Germinal center (tissue), 1 donor: Measurements from ENCODE around the gene SPON1.
"Not testable (repeated sequence)": the region's sequence is repeated elsewhere in the genome, so short reads cannot be mapped to it uniquely, and the experiment has no call there.

Experiments
- DNase-seq: peaks from one replicate; pipeline ENCODE4 v3.0.0; 2012; ENCODE audit warnings: mixed read lengths, low spot score

Gene SPON1

DNA sequence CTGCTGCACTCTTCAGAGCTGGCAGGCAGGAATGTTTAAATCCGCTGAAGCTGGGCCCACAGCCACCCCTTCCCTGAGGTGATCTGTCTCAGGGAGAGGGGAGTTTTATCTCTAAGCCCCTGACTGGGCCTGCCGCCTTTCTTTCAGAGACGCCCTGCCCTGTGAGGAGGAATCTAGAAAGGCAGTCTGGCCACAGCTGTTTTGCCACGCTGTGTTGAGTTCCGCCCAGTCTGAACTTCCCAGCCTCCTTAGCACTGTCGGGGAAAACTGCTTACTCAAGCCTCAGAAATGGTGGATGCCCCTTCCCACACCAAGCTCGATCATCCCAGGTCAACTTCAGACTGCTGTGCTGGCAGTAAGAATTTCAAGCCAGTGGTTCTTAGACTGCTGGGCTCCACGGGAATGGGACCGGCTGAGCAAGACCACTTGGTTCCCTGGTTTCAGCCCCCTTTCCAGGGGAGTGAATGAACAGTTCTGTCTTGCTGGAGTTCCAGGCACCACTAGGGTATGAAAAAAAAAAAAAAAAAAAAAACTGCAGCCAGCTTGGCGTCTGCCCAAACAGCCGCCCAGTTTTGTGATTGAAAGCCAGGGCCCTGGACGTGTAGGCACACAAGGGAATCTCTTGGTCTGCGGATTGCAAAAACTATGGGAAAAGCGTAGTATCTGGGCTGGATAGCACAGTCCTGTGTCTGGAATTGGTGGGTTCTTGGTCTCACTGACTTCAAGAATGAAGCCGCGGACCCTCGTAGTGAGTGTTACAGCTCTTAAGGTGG lies 127.4 kb downstream of the SPON1 start:
- DNase-seq, result no peak

DNA sequence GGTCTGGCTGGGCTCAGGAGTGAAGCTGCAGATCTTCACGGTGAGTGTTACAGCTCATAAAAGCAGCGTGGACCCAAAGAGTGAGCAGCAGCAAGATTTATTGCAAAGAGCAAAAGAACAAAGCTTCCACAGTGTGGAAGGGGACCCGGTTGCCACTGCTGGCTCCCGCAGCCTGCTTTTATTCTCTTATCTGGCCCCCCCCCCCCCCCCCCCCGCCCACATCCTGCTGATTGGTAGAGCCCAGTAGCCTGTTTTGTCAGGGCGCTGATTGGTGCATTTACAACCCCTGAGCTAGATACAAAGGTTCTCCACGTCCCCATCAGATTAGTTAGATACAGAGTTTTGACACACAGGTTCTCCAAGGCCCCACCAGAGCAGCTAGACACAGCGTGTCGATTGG lies 128.1 kb downstream of the SPON1 start:
- DNase-seq, result not testable (repeated sequence)

DNA sequence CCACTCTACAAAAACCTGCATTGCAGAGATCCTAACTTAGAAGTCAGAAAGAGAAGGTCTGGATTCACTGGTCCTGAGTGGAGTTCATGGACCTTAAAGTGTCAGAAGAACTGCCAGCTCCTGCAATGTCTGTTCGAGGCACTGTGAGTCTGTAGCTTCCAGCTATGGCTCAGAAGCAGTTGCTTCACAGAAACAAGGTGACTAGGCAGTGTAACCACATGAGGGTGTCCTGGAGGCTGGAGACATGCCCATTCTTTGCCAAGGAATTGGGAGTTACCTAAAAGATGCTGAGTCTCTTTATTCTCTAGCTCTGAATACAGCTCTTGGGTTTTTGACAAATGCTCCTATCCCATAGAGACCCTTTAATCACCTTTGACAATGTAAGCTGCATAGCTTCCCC lies 130.5 kb downstream of the SPON1 start:
- no peak for DNase-seq

DNA sequence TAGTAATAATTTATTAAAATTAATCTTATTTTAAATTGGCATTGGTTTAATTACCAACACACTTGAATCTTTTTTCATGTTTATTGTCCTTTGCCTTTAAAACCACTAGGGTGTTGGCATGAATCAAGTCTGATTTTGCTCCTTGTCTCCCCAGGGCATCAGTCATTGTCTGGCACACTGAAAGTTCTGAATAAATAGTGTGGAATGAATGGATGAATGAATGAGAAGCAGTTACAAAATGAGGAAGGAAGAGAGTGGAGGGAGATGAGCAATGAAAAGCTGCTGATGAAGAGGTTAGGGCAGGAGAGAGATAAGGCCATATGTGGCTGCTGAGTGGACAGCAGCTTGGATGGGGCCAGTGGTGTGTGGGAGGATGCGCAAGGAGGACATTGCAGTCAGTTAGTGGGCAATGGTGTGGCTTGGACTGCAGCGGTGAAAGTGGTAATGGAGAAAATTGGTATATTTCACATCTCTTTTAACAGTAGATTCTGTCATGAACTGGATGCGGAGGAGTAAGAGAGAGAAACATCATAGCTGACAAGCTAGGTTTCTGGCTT lies 132.0 kb downstream of the SPON1 start:
- DNase-seq, result no peak

DNA sequence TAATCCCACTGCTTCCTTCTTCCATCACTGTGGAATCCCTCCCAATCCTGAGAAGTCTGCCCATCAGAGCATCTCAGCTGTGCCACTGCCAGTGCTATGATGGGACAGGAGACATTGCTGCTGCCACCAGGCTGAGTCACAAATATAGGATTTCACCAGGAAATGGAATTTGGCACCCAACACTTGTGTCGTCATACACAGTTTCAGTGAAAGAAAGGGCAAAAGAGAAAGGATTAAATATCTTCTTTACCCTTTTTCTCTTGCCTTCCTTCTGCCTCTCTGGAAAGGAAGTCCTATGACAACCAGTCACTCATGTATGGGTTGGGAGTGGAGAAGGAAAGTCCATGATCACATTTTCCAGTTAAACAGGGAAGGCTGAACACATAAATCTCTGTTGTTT lies 133.4 kb downstream of the SPON1 start:
- DNase-seq, result no peak

DNA sequence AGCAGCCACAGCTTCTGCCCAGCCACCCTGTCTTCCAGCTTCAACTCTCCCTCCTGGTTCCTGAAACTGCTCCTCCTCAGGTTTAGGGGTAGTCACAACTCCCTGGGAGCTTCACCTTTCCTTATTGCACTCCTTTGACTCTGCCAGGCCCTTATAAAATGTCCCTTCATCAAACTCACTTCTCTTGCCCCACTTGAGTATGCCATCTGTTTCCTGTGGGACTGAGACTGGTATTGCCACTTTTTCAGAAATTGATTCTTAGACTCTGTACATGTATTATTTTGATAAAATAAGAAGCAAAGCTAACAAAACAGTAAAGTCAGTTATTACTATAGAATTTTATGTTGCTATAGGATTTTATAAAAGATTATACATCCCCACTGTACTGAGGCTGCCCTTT lies 134.1 kb downstream of the SPON1 start:
- DNase-seq, result no peak

DNA sequence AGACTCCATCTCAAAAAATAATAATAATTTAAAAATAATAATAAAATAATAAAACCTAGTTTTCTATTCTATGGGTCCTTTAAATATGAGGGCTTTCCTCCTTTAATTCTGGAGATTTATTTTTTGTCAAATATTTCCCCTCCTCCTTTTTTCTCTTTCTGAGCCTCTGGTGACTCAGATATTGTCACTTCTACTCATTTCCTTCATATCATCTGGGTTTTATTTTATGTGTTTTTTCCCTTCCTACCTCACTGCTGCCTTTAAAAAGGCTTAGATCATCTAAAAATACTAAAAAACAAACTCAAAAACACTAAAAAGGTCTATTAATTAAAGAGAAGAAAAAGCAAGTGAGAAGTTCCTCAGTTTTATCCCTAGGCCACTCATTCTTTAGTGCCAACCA lies 138.9 kb downstream of the SPON1 start:
- no peak for DNase-seq

DNA sequence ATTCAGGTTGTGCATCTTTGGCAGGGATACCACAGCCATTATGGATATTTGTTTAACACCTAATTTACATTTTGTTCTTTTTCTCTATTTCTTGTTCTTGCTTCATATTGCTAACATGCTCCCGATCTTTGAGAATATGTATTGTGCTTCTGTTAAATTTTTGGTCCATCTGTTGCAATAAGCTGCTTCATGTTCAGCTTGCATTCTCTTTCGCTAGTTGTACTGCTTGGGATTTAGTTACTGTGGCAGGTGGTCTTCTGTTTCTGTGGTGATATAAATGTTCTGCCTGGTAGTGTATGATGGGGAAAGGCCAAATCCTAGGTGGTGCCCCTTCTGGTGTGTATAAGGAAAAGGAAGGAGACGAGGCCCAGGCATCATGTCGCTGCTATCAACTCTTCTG lies 140.2 kb downstream of the SPON1 start:
- DNase-seq, result no peak

DNA sequence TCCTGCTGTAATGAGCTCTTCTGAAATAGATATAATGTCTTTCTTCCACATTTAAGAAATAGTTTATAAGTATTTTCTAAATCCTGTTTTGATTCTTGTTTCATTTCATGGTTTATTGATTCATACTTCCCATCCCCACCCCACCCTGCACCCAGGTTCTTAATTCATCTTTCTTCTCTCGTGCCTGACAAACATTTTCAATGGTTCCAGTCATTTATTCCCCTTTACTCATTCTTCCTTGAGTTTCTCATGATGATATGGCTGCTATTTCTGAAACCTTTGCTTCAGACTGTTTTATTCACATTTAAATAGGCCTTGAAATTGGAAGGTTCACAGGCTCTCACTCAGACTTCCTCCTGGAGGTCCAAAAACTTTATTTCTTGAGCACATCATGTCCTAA lies 142.9 kb downstream of the SPON1 start:
- DNase-seq, result no peak

DNA sequence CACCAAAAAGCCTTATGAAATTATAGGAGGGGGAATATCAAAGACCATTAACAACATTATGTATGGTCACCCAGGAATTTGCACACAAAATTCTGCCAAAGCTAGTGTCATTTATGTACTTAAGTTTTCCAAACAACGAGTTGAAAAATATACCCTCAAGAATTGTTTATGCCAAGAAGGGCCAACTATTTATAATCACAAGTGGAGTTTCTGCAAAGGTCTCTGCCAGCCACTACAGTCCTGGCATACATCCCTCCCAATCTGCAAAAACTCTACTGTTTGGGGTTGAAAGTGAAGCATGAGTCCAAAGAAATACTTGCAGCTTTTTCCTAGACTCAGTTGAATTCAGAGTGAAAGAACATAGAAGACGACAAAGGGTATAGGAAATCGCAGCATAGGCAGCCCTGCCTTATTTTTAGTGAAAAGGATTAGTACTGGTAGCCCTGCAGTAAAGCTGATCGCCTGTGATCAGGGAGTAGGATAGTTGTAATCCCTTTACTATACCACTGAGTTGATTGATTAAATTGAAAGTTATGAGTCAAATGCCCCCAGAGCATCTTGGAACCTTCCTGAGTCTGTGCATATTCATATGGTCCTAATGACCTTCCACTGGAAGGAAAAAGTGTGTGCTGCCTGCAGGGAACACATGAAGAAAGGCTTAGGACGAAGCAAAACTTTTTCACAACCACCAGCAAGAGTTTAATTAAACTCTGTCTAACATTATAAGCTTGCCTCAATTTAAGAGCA lies 144.0 kb downstream of the SPON1 start:
- no peak for DNase-seq

DNA sequence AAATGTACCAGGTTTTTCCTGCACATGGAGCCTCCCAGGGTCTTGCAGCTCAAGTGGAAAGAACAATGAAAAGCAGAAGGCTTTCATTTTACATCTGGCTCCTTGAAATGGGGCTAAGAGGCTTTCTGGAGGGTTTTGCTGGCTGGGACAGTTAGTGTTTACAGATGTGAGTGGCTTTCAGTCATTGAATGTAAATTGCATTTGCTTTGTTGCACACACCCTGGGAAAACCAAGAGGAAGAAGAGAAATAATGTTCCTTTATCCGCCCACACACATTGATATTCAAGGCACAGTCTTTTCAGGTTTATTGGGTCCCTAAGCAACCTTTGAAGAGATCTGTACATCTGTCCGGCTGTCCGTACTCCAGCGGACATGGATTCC lies 144.5 kb downstream of the SPON1 start:
- DNase-seq, result no peak

DNA sequence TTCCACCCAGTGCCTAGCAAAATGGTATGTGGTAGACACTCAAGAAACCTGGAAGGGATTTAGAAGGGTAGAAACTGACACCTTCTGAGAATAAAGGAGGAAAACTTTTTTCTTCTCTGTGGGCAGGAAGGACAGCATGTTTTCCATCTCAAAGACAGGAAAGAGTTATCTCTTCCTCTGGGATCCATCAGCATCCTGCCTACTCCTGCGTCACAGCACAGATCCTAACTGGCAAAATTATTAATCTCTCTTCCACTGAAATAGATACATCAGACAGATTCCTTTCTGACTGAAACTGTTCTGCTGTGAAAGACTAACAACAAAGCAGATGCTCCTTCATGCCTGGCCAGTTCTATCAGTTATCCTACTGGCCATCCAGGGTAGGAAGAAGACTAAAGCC lies 147.2 kb downstream of the SPON1 start:
- no peak for DNase-seq

DNA sequence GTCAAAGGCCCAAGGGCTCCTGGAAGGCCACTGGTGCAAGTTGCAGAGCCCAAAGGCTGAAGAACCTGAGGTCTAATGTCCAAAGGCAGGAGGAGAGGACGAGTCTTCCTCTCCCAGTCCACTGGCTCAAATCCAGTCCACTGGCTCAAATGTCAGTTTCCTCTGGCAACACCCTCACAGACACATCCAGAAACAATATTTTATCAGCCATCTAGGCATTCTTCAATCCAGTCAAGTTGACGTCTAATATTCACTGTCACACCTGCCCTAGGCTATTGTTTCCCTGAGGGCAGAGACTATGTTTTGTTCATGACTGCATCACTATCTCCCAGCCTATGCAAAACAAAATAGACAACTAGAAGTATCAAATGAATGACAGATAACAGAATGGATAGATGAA lies 148.1 kb downstream of the SPON1 start:
- DNase-seq, result no peak

DNA sequence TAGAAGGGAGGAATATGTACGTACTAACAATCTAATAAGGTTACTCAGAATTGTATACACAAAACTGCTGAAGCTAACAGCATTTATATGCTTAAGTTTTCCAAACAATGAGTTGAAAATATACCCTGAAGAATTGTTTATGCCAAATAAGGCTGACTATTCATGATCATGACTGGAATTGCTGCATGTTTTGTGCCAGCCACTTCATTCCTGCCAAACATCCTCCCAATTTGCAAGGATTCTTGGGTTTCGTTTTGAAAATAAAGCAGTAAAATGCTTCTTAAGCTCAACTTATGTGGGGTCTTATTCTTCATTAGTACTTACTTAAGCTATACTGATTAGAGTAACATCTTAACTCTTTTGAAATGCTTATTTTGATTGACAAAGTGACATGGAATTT lies 149.0 kb downstream of the SPON1 start:
- DNase-seq, result no peak

DNA sequence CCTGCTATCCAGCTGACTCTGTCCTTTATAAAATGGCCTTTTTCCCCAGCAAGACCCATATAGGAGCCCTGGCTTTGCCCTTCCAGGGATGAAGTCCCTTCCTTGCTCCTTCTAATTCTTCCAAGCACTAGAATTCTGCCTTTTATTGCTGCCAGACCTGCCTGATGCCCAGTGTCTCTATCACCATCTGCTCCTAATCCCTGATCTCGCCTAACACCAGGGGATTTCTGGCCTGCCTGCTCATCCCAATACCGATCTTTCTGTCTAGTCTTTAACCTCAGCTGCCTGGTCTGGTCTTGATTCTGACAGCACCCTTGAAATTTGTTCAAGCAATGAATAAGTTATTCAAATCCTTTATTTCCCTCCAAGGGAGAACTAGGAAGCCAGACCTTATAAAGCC lies 150.2 kb downstream of the SPON1 start:
- DNase-seq, result no peak

DNA sequence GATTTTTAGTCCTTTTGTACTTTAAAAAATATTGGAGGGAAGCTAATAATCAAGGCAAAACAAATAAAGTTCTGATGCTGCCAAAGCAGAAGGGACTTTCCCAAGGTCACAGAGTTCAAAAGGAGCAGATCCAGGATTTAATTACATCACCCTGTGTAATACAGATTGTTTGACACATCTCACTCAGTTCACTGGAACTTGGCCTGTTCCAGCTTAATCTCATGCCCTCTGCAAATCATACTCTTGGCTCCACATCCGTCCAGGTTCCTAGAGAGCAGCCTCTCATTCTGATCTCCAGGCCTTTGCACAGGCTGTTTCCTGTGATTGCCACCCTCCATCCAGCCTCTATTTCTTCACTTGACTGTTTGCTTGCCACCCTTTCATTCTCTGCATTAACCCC lies 151.7 kb downstream of the SPON1 start:
- DNase-seq, result no peak

DNA sequence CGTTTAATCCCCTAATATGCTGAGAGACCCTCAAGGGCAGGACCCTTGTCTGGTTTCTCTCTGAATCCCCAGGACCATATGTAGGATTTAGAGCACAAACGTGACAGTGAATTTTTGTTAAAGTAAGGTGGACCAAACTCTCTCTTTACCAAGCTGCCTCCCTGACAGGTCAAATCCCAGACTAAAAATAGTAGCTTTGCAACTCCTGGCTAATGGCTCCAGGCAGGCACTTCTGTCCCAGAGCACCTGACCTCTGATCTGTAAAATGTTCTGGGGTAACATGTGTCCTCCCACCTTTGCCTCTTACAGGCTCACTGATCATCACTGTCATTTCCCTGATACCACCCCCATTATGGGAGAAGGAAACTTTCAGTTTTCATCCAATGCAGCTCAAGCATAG lies 152.3 kb downstream of the SPON1 start:
- no peak for DNase-seq

DNA sequence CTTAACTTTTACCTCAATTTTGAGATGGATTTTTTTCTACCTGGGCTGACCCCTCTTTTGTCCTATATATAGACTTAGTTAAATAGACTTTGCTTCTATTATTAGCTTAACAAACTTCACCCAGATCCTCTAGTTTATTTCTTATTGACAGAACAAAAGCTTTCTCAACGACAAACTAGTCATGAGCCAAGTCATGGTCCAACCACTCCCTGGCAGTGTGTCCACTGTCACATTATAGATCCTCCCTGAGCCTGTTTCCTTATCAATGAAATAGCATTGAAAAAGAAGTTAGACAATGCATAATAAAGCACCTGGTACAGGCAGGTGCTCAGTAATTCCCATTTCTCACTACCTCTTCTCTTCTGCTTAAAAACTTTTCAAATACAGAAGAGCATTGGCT lies 155.1 kb downstream of the SPON1 start:
- no peak for DNase-seq

DNA sequence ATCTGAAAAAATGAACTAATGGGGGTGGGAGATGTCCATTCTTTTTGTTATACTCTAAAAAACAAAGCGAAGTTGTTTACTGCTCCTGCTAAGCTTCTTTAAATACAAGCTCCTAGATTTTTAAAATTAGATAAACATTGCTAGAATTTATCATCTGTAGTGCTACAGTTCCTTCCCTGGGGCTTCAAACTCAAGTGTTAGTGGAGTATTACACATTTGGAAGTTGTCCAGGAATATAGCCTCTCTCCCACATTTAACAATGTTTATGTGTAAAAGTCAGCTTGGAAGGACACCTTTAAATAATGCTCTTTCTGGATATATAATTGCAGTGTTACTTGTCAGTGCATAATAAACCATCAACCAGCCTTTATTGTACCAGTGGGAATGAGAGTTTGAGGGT lies 155.5 kb downstream of the SPON1 start:
- no peak for DNase-seq

DNA sequence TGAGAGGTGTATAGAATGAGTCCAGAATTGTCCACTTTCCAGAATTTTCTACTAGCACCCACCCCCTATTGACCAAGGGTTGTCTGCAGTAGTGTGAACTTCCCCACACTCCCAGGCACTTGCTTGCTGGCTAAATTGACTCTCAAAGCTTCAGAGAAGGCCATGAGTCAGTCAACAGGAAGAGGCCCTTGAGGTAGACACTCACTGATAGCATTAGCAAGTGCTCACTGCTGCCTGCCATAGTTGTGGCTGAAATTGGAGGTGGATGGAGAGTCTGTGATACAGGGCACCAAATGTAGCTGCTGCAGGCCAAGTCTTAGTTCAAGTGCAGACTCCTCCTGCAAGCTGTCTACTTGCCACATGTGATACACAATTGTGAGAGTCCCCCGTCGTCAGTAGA lies 156.8 kb downstream of the SPON1 start:
- DNase-seq, result no peak

DNA sequence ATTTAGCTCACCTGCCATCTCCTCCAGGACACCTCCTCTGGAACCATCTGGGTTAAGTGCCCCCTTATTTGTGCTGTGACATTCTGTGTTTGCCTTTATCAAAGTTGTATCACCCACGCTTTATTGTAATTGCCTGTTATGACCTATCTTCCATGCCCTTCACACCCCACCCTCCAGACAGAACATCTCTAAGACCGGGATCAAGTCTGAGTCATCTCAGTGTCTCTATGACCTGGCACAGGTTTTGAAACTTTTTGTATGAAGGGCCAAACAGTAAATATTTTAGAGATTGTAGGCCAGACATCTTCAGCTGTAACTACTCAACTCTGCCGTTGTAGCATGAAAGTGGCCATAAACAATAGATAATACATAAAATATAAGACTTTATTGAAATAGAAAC lies 161.8 kb downstream of the SPON1 start:
- no peak for DNase-seq

DNA sequence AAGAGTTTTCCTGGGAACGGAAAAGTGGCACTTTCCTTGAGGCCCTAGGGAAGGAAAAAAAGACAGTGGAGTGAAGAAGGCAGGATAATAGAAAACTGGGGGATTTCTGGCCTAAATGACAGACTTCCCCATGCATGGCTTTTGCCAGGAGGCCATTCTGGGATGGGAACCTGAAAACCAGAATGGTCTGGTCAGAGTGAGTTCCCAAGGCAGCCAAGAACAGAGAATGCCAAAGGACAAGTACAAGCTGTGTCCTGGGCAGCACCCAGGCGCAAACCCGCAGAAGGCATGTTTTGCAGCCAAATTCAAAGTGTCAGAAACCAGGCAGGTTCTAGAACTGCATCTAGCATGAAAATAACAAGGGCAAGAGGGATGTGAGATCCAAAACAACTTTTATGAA lies 162.4 kb downstream of the SPON1 start:
- DNase-seq, result no peak

DNA sequence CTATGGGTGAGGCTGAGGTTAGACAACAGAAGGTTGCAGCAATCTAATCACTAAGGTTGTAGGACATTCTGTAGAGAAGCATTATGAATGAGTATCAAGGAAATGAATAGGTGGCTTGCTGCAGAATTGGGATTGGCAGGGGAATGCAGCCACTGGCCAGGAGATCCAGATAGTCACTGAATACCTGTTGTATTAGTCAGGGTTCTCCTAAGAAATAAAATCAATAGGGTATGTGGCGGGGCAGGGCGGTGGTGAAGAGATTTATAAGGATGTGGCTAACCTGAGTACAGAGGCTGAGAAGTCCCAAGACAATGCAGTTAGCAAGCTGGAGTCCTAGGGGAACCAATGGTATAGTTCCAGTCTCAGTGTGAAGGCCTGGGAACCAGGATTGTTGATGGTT lies 163.0 kb downstream of the SPON1 start:
- no peak for DNase-seq

DNA sequence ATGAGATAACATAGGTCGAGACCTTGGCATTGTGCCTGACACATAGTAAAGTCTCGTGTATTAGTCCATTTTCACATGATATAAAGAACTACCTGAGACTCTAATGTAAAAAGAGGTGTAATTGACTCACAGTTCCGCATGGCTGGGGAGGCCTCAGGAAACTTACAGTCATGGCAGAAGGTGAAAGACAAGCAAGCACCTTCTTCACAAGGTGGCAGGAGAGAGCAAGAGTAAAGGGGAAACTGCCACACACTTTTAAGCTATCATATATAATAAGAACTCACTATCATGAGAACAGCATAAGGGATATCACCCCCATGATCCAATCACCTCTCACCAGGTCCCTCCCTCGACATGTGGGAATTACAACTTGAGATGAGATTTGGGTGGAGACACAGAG lies 165.2 kb downstream of the SPON1 start:
- no peak for DNase-seq
